Uterus (tissue), 4 donors: Measurements from ENCODE around the gene AHCYL1. TPM values are rescaled to one million over a fixed set of nuclear protein-coding genes. Genes with fewer than 3 reads are reported as not detected.

ENCODE experiments used
- DNase-seq, 2 donors: peaks; one replicate each; pipeline ENCODE4 v3.0.0-alpha.2; 2019 to 2020
- H3K27ac ChIP-seq, 2 donors: fragments of 200-600 bp; sonication (generic); 1 replicate in 1 of 2; 2 replicates in 1 of 2; pipeline ENCODE4 v1.5.1; 2016 to 2018
- H3K27me3 ChIP-seq, 2 donors: fragments of 200-600 bp; sonication (generic); one replicate each; pipeline ENCODE4 v1.5.1; 2018 to 2019; ENCODE audit warnings: control low read depth in 1 of 2
- H3K36me3 ChIP-seq, 2 donors: fragments of 200-600 bp; sonication (generic); one replicate each; pipeline ENCODE4 v1.5.1; 2019; ENCODE audit warnings: control low read depth in 1 of 2
- H3K4me1 ChIP-seq, 2 donors: fragments of 200-600 bp; sonication (generic); one replicate each; pipeline ENCODE4 v1.5.1; 2018 to 2019; ENCODE audit warnings: control low read depth in 1 of 2
- H3K4me3 ChIP-seq, 2 donors: fragments of 200-600 bp; sonication (generic); 1 replicate in 1 of 2; 2 replicates in 1 of 2; pipeline ENCODE4 v1.5.1; 2018 to 2019; ENCODE audit warnings: mild to moderate bottlenecking in 1 of 2
- H3K9me3 ChIP-seq, 2 donors: fragments of 200-600 bp; sonication (generic); one replicate each; pipeline ENCODE4 v1.5.1; 2019; ENCODE audit warnings: control low read depth in 1 of 2
- CTCF ChIP-seq, 4 experiments: fragments of 200-600 bp in 2 of 4; fragments of 450-650 bp in 2 of 4; sonication (generic) in 2 of 4; IDR thresholded peaks; one replicate each; pipeline ENCODE4 v1.5.1; 2016 to 2019; ENCODE audit warnings: antibody characterized with exemption in 4 of 4, mild to moderate bottlenecking in 2 of 4, moderate library complexity in 1 of 4
- POLR2A ChIP-seq, 2 donors: fragments of 450-650 bp; IDR thresholded peaks; one replicate each; pipeline ENCODE4 v1.6.1; 2016; ENCODE audit warnings: antibody characterized with exemption in 2 of 2, mild to moderate bottlenecking in 1 of 2, moderate library complexity in 1 of 2
- intact Hi-C: fragments of 100-400 bp; cut with DNase I; formaldehyde crosslinking; loops from one replicate; pipeline ENCODE4 v1.15.1; 2023; ENCODE audit warnings: low total_unique reads
- total RNA-seq, 4 donors: library from RNA; depleted of rRNA in 3 of 4; stranded (reverse); fragments of >200 nt in 3 of 4; gene quantifications; one replicate each; pipeline versions ENCODE4 v1.1.0 to v1.2.4, GENCODE V29; 2014 to 2023
- donor health status: DM: yes; HTN: yes; CAD: no.

The AHCYL1 gene
- total RNA-seq, 4 donors from 2014 or later, result 51.2 to 183 (median 70.2) TPM

GRCh38 chr1:110061341-110061740 lies 76.8 kb downstream of the AHCYL1 start:
- no peak for TF ChIP-seq POLR2A (IDR thresholded peaks at IDR 0.05)
- no peak for TF ChIP-seq CTCF (IDR thresholded peaks at IDR 0.05)
- no peak overlapping the region for H3K27ac ChIP-seq
- H3K4me1 ChIP-seq, result peaks cover 0 to 3% of the 10 kb centered on the region in 2 donors
- DNase-seq, result no peak
- no peaks in the 10 kb centered on the region for H3K27me3 ChIP-seq
- intact Hi-C loops, result no loop called here
- no peaks in the 10 kb centered on the region for H3K9me3 ChIP-seq
- H3K4me3 ChIP-seq, result no peak overlapping the region
- no peaks in the 10 kb centered on the region for H3K36me3 ChIP-seq

- H3K9me3 ChIP-seq, result no peaks in the 10 kb centered on the region
- intact Hi-C loops, result no loop called here
- DNase-seq, result no peak
- H3K4me3 ChIP-seq, result no peak overlapping the region
- TF ChIP-seq CTCF (IDR thresholded peaks at IDR 0.05) (no peak), POLR2A (IDR thresholded peaks at IDR 0.05) (no peak)
- H3K27ac ChIP-seq, result no peak overlapping the region
- H3K27me3 ChIP-seq, result peaks cover 0 to 2% of the 10 kb centered on the region in 2 donors
- H3K36me3 ChIP-seq, result no peaks in the 10 kb centered on the region
- H3K4me1 ChIP-seq, result peaks cover 0 to 3% of the 10 kb centered on the region in 2 donors
Measured at GRCh38 chr1:110062612-110063011, 78.0 kb downstream of the AHCYL1 start.

- H3K4me3 ChIP-seq, result no peak overlapping the region
- H3K27me3 ChIP-seq, result peaks cover 10 to 13% of the 10 kb centered on the region in 2 donors
- TF ChIP-seq POLR2A (IDR thresholded peaks at IDR 0.05), result no peak
- TF ChIP-seq CTCF (IDR thresholded peaks at IDR 0.05), result no peak
- H3K4me1 ChIP-seq, result no peaks in the 10 kb centered on the region
- intact Hi-C loops, result no loop called here
- H3K9me3 ChIP-seq, result no peaks in the 10 kb centered on the region
- H3K27ac ChIP-seq, result no peak overlapping the region
- no peaks in the 10 kb centered on the region for H3K36me3 ChIP-seq
- no peak for DNase-seq
Measured at GRCh38 chr1:110063781-110064180, 79.2 kb downstream of the AHCYL1 start.

GRCh38 chr1:110064576-110065337 lies 80.2 kb downstream of the AHCYL1 start:
- TF ChIP-seq POLR2A (IDR thresholded peaks at IDR 0.05) (no peak), CTCF (IDR thresholded peaks at IDR 0.05) (no peak)
- Histone ChIP-seq H3K36me3 (no peaks in the 10 kb centered on the region), H3K4me1 (no peaks in the 10 kb centered on the region), H3K27me3 (peaks cover 20 to 23% of the 10 kb centered on the region in 2 donors), H3K4me3 (no peak overlapping the region), H3K9me3 (no peaks in the 10 kb centered on the region), H3K27ac (no peak overlapping the region)
- no peak for DNase-seq
- intact Hi-C loops, result no loop called here

- Histone ChIP-seq H3K4me1 (peaks cover 0 to 6% of the 10 kb centered on the region in 2 donors), H3K36me3 (no peaks in the 10 kb centered on the region), H3K27me3 (peaks cover 26 to 29% of the 10 kb centered on the region in 2 donors), H3K9me3 (no peaks in the 10 kb centered on the region), H3K4me3 (no peak overlapping the region), H3K27ac (no peak overlapping the region)
- TF ChIP-seq CTCF (IDR thresholded peaks at IDR 0.05), result no peak
- TF ChIP-seq POLR2A (IDR thresholded peaks at IDR 0.05), result no peak
- intact Hi-C loops, result no loop called here
- no peak for DNase-seq
Measured at GRCh38 chr1:110065841-110066240, 81.3 kb downstream of the AHCYL1 start.
